ENCODE data around the gene CLCA2. TPM values are rescaled to one million over a fixed set of nuclear protein-coding genes. Genes with fewer than 3 reads are reported as not detected.

The CLCA2 gene
- total RNA-seq, 1 donor from 2014 or later: 15.3 TPM

GRCh38 chr1:86468501-86468977 is 44.6 kb downstream of the CLCA2 start, which contains the start of gene CLCA1:
CLCA1 (plus strand) TSS chr1:86468927; CDS start chr1:86468972, 45 bp downstream.
- DNase-seq (ENCODE audit: low read depth) (no peak), FAIRE-seq (no peak)
- Histone ChIP-seq H3K4me3 (ENCODE audit: low read depth, low read length) (no peak within 1 kb of the TSS), H3K36me3 (ENCODE audit: control insufficient read depth, insufficient read depth, low read length) (no peaks in the 10 kb centered on the region), H3K27me3 (ENCODE audit: control insufficient read depth, insufficient read depth, low read length) (no peaks in the 10 kb centered on the region)
- no peak for TF ChIP-seq CTCF (IDR thresholded peaks at IDR 0.05; ENCODE audit: insufficient read depth, low read length, severe bottlenecking)

- H3K36me3 ChIP-seq (ENCODE audit: control insufficient read depth, insufficient read depth, low read length): no peaks in the 10 kb centered on the region
- no peak for DNase-seq (ENCODE audit: low read depth)
- no peak for TF ChIP-seq CTCF (IDR thresholded peaks at IDR 0.05; ENCODE audit: insufficient read depth, low read length, severe bottlenecking)
- H3K27me3 ChIP-seq (ENCODE audit: control insufficient read depth, insufficient read depth, low read length): no peaks in the 10 kb centered on the region
- no peak overlapping the region for H3K4me3 ChIP-seq (ENCODE audit: low read depth, low read length)
- FAIRE-seq: no peak
Observed at GRCh38 chr1:86470859-86471258, 46.9 kb downstream of the CLCA2 start.

GRCh38 chr1:86471291-86471690 is 47.3 kb downstream of the CLCA2 start:
- Histone ChIP-seq H3K36me3 (ENCODE audit: control insufficient read depth, insufficient read depth, low read length) (no peaks in the 10 kb centered on the region), H3K4me3 (ENCODE audit: low read depth, low read length) (no peak overlapping the region), H3K27me3 (ENCODE audit: control insufficient read depth, insufficient read depth, low read length) (no peaks in the 10 kb centered on the region)
- DNase-seq (ENCODE audit: low read depth) (no peak), FAIRE-seq (no peak)
- TF ChIP-seq CTCF (IDR thresholded peaks at IDR 0.05; ENCODE audit: insufficient read depth, low read length, severe bottlenecking): no peak

- no peaks in the 10 kb centered on the region for H3K27me3 ChIP-seq (ENCODE audit: control insufficient read depth, insufficient read depth, low read length)
- FAIRE-seq (no peak), DNase-seq (ENCODE audit: low read depth) (no peak)
- H3K36me3 ChIP-seq (ENCODE audit: control insufficient read depth, insufficient read depth, low read length): no peaks in the 10 kb centered on the region
- H3K4me3 ChIP-seq (ENCODE audit: low read depth, low read length): no peak overlapping the region
- TF ChIP-seq CTCF (IDR thresholded peaks at IDR 0.05; ENCODE audit: insufficient read depth, low read length, severe bottlenecking): no peak
Observed at GRCh38 chr1:86472152-86472551, 48.2 kb downstream of the CLCA2 start.

- no peaks in the 10 kb centered on the region for H3K27me3 ChIP-seq (ENCODE audit: control insufficient read depth, insufficient read depth, low read length)
- no peak for TF ChIP-seq CTCF (IDR thresholded peaks at IDR 0.05; ENCODE audit: insufficient read depth, low read length, severe bottlenecking)
- H3K36me3 ChIP-seq (ENCODE audit: control insufficient read depth, insufficient read depth, low read length): no peaks in the 10 kb centered on the region
- DNase-seq (ENCODE audit: low read depth): no peak
- no peak for FAIRE-seq
- no peak overlapping the region for H3K4me3 ChIP-seq (ENCODE audit: low read depth, low read length)
Observed at GRCh38 chr1:86472767-86473166, 48.8 kb downstream of the CLCA2 start.

- DNase-seq (ENCODE audit: low read depth): no peak
- no peak for TF ChIP-seq CTCF (IDR thresholded peaks at IDR 0.05; ENCODE audit: insufficient read depth, low read length, severe bottlenecking)
- H3K36me3 ChIP-seq (ENCODE audit: control insufficient read depth, insufficient read depth, low read length): no peaks in the 10 kb centered on the region
- FAIRE-seq: no peak
- H3K27me3 ChIP-seq (ENCODE audit: control insufficient read depth, insufficient read depth, low read length): no peaks in the 10 kb centered on the region
- H3K4me3 ChIP-seq (ENCODE audit: low read depth, low read length): no peak overlapping the region
Observed at GRCh38 chr1:86477256-86477655, 53.3 kb downstream of the CLCA2 start.
